Stimulated activated CD8-positive, alpha-beta memory T cell treated with anti-CD3 and anti-CD28 coated beads, Interleukin-2, amount 100 ng/mL, for 1 hour (primary cell): Measurements from ENCODE around the gene NEURL1B.

Experiments used
- DNase-seq, 2 donors: peaks; one replicate each; pipeline ENCODE4 v3.0.0-alpha.2; 2020; ENCODE audit warnings: low read depth in 2 of 2

Gene NEURL1B

GRCh38 chr5:172730981-172731679 is 90.1 kb downstream of the NEURL1B start:
- DNase-seq: no peak

- DNase-seq: no peak
Measured at GRCh38 chr5:172731680-172732074, 90.6 kb downstream of the NEURL1B start.

- DNase-seq: no peak
Measured at GRCh38 chr5:172732201-172732865, 91.3 kb downstream of the NEURL1B start.

- DNase-seq: no peak
Measured at GRCh38 chr5:172733131-172733973, 92.3 kb downstream of the NEURL1B start.

GRCh38 chr5:172733974-172734346 is 92.9 kb downstream of the NEURL1B start:
- DNase-seq: no peak

- DNase-seq: no peak
Measured at GRCh38 chr5:172735141-172735831, 94.2 kb downstream of the NEURL1B start.

GRCh38 chr5:172736508-172737135 is 95.6 kb downstream of the NEURL1B start:
- DNase-seq: no peak

- no peak for DNase-seq
Measured at GRCh38 chr5:172739375-172739774, 98.3 kb downstream of the NEURL1B start.

- no peak for DNase-seq
Measured at GRCh38 chr5:172740428-172741205, 99.6 kb downstream of the NEURL1B start.
